GM23248 (cell line): Measurements from ENCODE around the gene TAF11L14. TPM values are rescaled to one million over a fixed set of nuclear protein-coding genes. Genes with fewer than 3 reads are reported as not detected.
"Not testable (repeated sequence)": the region's sequence is repeated elsewhere in the genome, so short reads cannot be mapped to it uniquely, and the experiment has no call there.

ENCODE experiments used
- DNase-seq: peaks from one replicate; pipeline ENCODE4 v3.0.0-alpha.2; 2015
- H2AFZ ChIP-seq: fragments of 200-600 bp; sonication (generic); 2 replicates; pipeline ENCODE4 v1.6.1; 2016; ENCODE audit warnings: antibody characterized with exemption
- H3F3A ChIP-seq: fragments of 200-600 bp; sonication (generic); 2 replicates; pipeline ENCODE4 v1.6.1; 2016; ENCODE audit warnings: mild to moderate bottlenecking, antibody characterized with exemption, mixed run types; ENCODE audit not compliant: insufficient read depth
- H3K27ac ChIP-seq: fragments of 200-600 bp; sonication (generic); 2 replicates; pipeline ENCODE4 v1.5.1; 2016; ENCODE audit warnings: mild to moderate bottlenecking
- H3K27me3 ChIP-seq: fragments of 200-600 bp; sonication (generic); replicated peaks from 2 replicates; pipeline ENCODE4 v1.6.1; 2016; ENCODE audit warnings: mild to moderate bottlenecking; ENCODE audit not compliant: insufficient read depth
- H3K36me3 ChIP-seq: fragments of 200-600 bp; sonication (generic); 2 replicates; pipeline ENCODE4 v1.6.1; 2016; ENCODE audit warnings: low read depth, mild to moderate bottlenecking
- H3K4me1 ChIP-seq: fragments of 200-600 bp; sonication (generic); 2 replicates; pipeline ENCODE4 v1.6.1; 2016; ENCODE audit warnings: mild to moderate bottlenecking; ENCODE audit not compliant: insufficient read depth
- H3K4me2 ChIP-seq: fragments of 200-600 bp; sonication (generic); one replicate; pipeline ENCODE4 v1.6.1; 2016; ENCODE audit warnings: mild to moderate bottlenecking; ENCODE audit not compliant: unreplicated experiment
- H3K4me3 ChIP-seq: fragments of 200-600 bp; sonication (generic); 2 replicates; pipeline ENCODE4 v1.5.1; 2016; ENCODE audit warnings: mild to moderate bottlenecking
- H3K79me2 ChIP-seq: fragments of 200-600 bp; sonication (generic); 2 replicates; pipeline ENCODE4 v1.6.1; 2016; ENCODE audit warnings: mild to moderate bottlenecking; ENCODE audit not compliant: insufficient read depth
- H3K9ac ChIP-seq: fragments of 200-600 bp; sonication (generic); 2 replicates; pipeline ENCODE4 v1.6.1; 2016; ENCODE audit warnings: mild to moderate bottlenecking
- H3K9me2 ChIP-seq: fragments of 200-600 bp; sonication (generic); 2 replicates; pipeline ENCODE4 v1.6.1; 2016; ENCODE audit warnings: mixed run types, mild to moderate bottlenecking, moderate library complexity; ENCODE audit not compliant: insufficient read depth
- H3K9me3 ChIP-seq: fragments of 200-600 bp; sonication (generic); one replicate; pipeline ENCODE4 v1.6.1; 2017; ENCODE audit warnings: low read depth
- H4K20me1 ChIP-seq: fragments of 200-600 bp; sonication (generic); 2 replicates; pipeline ENCODE4 v1.6.0; 2016; ENCODE audit not compliant: insufficient read depth
- EZH2 ChIP-seq: fragments of 200-600 bp; sonication (generic); IDR thresholded peaks from 2 replicates; pipeline ENCODE4 v1.6.1; 2018; ENCODE audit warnings: antibody characterized with exemption, mild to moderate bottlenecking; ENCODE audit not compliant: insufficient read depth, poor library complexity, severe bottlenecking
- EZH2phosphoT487 ChIP-seq: fragments of 200-600 bp; sonication (generic); IDR thresholded peaks from 2 replicates; pipeline ENCODE4 v1.6.1; 2018; ENCODE audit warnings: antibody characterized with exemption, moderate library complexity, mild to moderate bottlenecking, low read depth; ENCODE audit not compliant: insufficient read depth
- WGBS, 2 experiments: methylation state at CpG; one replicate each; pipeline ENCODE4 v1.1.6; 2015 to 2017; ENCODE audit warnings: low lambda C conversion rate in 2 of 2, low coverage in 1 of 2; ENCODE audit errors: missing lambda C conversion rate in 2 of 2; 5-methylcytosine and 5-hydroxymethylcytosine counted together
- in situ Hi-C: fragments of 300-500 bp; cut with MboI; formaldehyde crosslinking; loops from 2 replicates; pipeline ENCODE4 v1.15.0; 2020
- polyA plus RNA-seq: library from polyadenylated mRNA; unstranded; fragments of >200 nt; fragmentation: Nextera tagmentation; extraction: Ambion mirVana; gene quantifications from 2 replicates; pipeline ENCODE4 v1.2.1, GENCODE V29; 2016
- total RNA-seq: library from RNA; depleted of rRNA; stranded (reverse); fragments of >200 nt; shearing (Covaris generic); gene quantifications from 2 replicates; pipeline ENCODE4 v1.2.3, GENCODE V29; 2014

The TAF11L14 gene
- total and polyA plus RNA-seq, 2 experiments from 2014 or later: not detected

DNA sequence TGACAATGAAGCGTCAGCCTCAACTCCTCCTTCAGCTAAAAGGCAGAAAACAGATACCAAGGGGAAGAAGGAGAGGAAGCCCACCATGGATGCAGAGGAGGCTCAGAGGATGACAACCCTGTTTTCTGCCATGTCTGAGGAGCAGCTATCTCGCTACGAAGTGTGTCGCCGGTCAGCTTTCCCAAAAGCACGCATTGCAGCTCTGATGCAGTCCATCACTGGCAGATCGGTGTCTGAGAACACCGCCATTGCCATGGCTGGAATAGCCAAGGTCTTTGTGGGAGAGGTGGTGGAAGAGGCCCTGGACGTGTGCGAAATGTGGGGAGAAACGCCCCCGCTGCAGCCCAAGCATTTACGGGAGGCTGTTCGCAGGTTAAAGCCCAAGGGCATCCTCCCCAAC lies 29.3 kb upstream of the TAF11L14 start:
- Histone ChIP-seq H3K4me1 (no peaks in the 10 kb centered on the region), H3K9me2 (no peaks in the 10 kb centered on the region), H3K27ac (no peak overlapping the region), H4K20me1 (no peaks in the 10 kb centered on the region), H3K79me2 (no peaks in the 10 kb centered on the region), H3F3A (no peaks in the 10 kb centered on the region), H3K36me3 (no peaks in the 10 kb centered on the region), H3K27me3 (no peaks in the 10 kb centered on the region), H3K9ac (no peak overlapping the region), H2AFZ (no peak overlapping the region), H3K4me3 (no peak overlapping the region), H3K9me3 (no peaks in the 10 kb centered on the region), H3K4me2 (no peak overlapping the region)
- TF ChIP-seq EZH2phosphoT487: no peak
- no peak for DNase-seq
- in situ Hi-C loops: no loop called here
- 66% methylated on average over 14 of the region's 14 CpGs for WGBS, 2 experiments

- 48 to 57% methylated on average over 4 of the region's 4 CpGs for WGBS, 2 experiments
- in situ Hi-C loops: not testable (repeated sequence)
These were observed 26.8 kb upstream of the TAF11L14 start for GRCh38 chr5:17607461-17607860.

DNA sequence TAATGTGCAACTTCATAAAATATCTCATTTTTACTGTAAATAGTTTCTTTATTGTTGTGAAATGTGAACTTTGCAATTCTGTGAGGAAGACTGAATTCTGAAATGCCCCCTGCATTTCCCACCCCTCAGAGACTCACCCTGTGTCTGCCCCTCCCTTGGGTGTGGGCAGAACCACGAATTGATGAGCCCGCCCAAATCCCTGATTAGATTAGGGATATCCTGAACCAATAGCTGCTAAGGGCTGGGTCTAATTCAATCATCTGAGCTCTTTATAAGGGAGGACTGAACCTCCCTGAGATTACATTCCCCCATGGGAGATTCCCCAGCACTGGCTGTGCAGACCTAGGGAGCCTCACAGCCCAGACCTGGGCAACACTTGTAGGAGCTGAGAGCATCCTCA lies 24.2 kb upstream of the TAF11L14 start, which contains the start of gene TAF11L12:
Gene TAF11L12, plus strand, starts transcription at position 301 of the 400 bp plus-strand sequence.
- H3K27ac ChIP-seq, in situ Hi-C loops, H3K27me3 ChIP-seq, H3K9ac ChIP-seq, H3F3A ChIP-seq, H3K4me1 ChIP-seq, H3K36me3 ChIP-seq, H3K4me2 ChIP-seq, H3K9me2 ChIP-seq, H3K79me2 ChIP-seq, DNase-seq, H4K20me1 ChIP-seq, H3K9me3 ChIP-seq, H2AFZ ChIP-seq, H3K4me3 ChIP-seq: not testable (repeated sequence)
- WGBS, 2 experiments: 54 to 74% methylated on average over 2 of the region's 2 CpGs

More at GRCh38 chr5:17607461-17607860, 26.8 kb upstream of the TAF11L14 start:
- not testable (repeated sequence) for H3K79me2 ChIP-seq, H3K27ac ChIP-seq, H4K20me1 ChIP-seq, H3K9me3 ChIP-seq, H3K9ac ChIP-seq, H3K4me1 ChIP-seq, H3F3A ChIP-seq, H3K27me3 ChIP-seq, H3K9me2 ChIP-seq, H3K4me2 ChIP-seq, H3K4me3 ChIP-seq, H2AFZ ChIP-seq, H3K36me3 ChIP-seq, DNase-seq

DNA sequence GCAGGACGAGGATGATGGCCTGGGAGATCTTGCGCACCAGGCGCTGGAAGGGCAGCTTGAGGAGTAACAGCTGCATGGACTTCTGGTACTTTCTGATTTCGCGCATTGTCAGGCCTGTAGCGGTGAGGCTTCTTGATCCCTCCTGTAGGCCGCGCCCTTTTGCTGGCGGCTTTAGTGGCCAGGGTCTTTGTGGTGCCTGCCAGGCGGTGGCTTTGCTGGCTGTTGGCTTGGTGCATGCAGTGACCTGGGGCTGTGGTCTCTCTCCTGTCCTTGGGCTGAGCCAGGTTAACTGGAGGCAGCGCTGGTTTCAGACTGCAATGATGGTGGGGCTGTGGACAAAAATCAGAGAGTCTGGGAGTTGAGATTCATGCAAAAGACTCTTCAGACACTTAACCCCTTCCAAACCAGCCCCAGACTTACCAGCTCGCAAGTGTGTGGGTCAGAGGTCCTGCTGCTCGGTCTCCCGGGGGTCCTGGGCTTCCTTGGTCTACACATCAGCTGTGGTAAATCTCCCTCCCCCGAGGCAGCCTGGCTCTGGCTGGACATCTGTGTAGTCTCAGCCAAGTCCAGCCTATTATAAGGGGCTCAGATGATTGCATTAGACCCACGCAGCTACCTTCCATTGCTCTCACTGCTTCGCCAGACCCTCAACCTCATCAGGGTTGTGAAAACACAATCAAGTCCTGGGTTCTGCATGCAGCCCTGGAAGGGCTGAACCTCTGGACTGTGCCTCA lies 19.2 kb upstream of the TAF11L14 start:
- no peaks in the 10 kb centered on the region for H3K9me2 ChIP-seq
- H3K4me1 ChIP-seq: no peaks in the 10 kb centered on the region
- H3K9ac ChIP-seq: no peak overlapping the region
- no peaks in the 10 kb centered on the region for H3K27me3 ChIP-seq
- 53 to 55% methylated on average over 17 of the region's 17 CpGs for WGBS, 2 experiments
- no peak for DNase-seq
- no peaks in the 10 kb centered on the region for H3K79me2 ChIP-seq
- H4K20me1 ChIP-seq: no peaks in the 10 kb centered on the region
- no peaks in the 10 kb centered on the region for H3F3A ChIP-seq
- H3K27ac ChIP-seq: no peak overlapping the region
- no peak overlapping the region for H3K4me2 ChIP-seq
- in situ Hi-C loops: no loop called here
- H3K4me3 ChIP-seq: no peak overlapping the region
- no peak overlapping the region for H2AFZ ChIP-seq
- no peaks in the 10 kb centered on the region for H3K9me3 ChIP-seq
- TF ChIP-seq EZH2phosphoT487 (no peak), EZH2 (no peak)
- H3K36me3 ChIP-seq: no peaks in the 10 kb centered on the region

- DNase-seq: no peak
- no peak for TF ChIP-seq EZH2phosphoT487
- TF ChIP-seq EZH2: no peak
- Histone ChIP-seq H3K27ac (no peak overlapping the region), H3K9ac (no peak overlapping the region), H3F3A (no peaks in the 10 kb centered on the region), H3K4me1 (no peaks in the 10 kb centered on the region), H4K20me1 (no peaks in the 10 kb centered on the region), H3K9me3 (no peaks in the 10 kb centered on the region), H2AFZ (no peak overlapping the region), H3K36me3 (no peaks in the 10 kb centered on the region), H3K9me2 (no peaks in the 10 kb centered on the region), H3K27me3 (no peaks in the 10 kb centered on the region), H3K79me2 (no peaks in the 10 kb centered on the region), H3K4me2 (no peak overlapping the region), H3K4me3 (no peak overlapping the region)
- in situ Hi-C loops: no loop called here
- WGBS, 2 experiments: 28 to 33% methylated on average over 3 of the region's 3 CpGs
These were observed 14.9 kb upstream of the TAF11L14 start for GRCh38 chr5:17619354-17619753.
